ENCODE measurements around the gene CA6.
"Not testable (repeated sequence)": the region's sequence is repeated elsewhere in the genome, so short reads cannot be mapped to it uniquely, and the experiment has no call there.

The CA6 gene

DNA sequence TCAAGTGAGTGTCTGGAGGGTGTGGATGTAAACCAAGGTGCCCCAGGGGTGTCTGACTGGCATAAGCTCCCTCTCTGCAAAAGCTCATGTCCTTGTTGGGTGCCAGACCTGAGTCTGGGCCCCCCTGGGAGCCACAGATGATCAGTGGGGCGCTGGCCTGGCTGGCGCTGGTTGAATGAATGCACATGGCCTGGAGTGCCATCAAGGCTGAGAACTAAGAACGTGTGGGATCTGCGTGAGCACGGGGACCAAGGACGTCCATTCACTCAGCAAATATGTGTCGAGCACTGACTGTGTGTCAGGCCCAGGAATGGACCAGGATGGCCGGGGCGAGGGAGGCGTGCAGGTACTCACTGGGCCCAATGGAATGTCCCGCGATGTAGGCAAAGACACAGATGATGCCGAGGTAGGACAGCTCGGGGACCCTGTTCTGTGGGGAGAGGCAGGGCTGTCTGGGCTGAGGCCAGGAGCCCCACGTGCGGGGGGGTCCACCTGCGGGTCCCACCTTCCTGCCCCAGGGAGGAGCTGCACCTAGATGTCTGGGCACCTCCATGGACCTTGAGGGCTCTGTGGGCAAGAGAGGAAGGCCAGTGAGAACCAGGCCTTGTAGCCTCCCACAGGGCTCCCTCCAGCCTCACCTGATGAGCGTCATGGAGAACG lies 61.4 kb downstream of the CA6 start:
- no peak for DNase-seq

DNA sequence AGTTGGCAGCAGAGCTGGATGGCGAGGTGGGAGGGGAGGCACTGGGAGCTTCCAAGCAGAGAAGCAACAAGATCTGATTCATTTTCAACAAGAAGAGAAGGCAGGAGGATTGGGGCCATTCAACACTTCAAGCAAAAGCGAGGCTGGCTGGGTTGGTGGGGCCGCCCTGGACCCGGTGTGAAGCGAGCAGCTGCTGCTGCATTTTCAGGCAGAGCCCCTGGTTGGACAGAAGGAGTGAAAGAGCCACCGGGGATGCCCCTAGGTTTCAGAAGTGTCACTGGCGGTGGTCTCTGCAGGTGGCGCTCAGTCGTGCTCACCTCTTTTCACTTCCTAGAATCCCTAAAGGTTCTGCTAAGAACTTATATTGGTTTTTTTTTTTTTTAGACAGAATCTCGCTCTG lies 62.6 kb downstream of the CA6 start:
- no peak for DNase-seq

DNA sequence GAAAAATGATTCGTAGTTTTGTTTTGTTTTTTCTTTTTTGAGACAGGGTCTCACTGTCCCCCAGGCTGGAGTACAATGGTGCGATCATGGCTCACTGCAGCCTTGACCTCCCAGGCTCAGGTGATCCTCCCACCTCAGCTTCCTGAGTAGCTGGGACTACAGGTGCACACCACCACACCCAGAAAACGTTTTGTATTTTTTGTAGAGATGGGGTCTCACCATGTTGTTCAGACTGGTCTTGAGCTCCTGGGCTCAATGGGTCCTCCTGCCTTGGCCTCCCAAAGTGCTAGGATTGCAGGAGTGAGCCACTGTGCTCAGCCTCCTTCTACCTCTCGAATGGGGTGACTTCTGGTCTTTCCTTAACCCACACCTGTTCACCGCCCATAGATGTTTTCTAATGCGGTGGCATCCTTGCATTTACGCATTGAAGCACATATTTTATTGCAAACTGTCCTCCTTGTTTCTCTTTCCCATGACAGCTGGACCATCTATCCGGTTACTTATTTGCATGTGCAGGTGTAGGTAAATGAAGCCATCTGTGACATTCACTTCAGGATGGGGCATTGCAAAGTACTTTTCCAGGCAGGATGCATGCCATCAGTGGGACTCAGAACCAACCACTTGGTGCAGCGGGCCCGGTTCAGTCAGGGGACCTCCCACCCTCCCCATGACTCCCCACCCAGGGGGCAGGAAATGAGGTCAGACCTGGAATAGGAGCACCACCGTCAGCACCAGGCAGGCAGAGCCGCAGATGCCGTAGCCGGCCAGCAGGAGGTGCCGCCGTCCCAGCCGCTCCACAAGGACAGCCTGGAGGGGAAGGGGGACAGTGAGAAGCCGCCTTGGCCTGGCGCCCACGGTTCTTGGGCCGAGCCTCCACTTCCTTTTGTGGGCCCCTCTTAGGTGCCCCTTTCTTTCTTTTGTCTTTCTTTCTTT lies 64.0 kb downstream of the CA6 start:
- DNase-seq = peak; percentile 24

DNA sequence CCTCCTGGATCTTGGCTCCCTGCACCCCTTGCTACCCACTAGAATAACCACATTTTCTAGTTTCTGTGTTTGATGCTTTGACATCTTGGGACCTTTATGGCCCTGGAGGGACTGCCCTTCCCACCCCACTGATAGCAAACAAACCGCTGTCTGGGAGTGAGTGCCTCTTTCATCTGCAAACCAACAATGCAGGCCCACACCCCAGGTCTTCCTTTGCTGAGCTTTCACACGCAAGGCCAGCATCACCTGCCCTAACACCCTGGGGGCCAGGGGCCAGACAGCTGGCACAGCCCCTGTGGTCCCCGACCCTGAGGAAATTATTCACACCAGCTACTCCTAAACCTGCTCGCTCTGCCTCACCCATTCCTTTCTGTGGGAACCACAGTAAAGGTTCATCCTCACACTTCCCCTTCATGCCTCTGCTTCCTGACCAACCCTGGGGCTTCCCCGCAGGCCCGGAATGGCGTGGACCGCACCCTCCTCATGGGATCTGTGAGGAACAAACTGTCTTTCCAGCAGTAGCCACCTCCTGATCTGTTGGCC lies 65.2 kb downstream of the CA6 start:
- no peak for DNase-seq

DNA sequence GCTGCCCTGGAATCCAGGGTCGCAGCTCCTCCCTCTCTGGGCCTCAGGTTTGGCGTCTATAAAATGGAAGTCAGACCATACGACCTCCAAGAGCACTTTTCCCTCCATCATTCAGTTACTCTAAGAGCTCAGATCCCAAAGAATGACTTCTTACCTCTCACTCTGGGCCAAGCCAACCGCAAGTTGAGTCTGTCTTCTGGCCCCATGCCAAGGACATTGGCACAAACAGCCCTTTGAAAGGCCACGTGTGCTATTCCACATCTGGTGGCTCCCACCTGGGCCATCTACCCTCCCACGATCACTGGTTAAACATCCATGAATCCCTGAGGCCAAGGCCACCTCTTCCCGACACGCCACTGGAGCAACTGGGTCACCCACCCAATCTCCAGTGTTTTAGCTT lies 68.2 kb downstream of the CA6 start:
- DNase-seq = no peak

DNA sequence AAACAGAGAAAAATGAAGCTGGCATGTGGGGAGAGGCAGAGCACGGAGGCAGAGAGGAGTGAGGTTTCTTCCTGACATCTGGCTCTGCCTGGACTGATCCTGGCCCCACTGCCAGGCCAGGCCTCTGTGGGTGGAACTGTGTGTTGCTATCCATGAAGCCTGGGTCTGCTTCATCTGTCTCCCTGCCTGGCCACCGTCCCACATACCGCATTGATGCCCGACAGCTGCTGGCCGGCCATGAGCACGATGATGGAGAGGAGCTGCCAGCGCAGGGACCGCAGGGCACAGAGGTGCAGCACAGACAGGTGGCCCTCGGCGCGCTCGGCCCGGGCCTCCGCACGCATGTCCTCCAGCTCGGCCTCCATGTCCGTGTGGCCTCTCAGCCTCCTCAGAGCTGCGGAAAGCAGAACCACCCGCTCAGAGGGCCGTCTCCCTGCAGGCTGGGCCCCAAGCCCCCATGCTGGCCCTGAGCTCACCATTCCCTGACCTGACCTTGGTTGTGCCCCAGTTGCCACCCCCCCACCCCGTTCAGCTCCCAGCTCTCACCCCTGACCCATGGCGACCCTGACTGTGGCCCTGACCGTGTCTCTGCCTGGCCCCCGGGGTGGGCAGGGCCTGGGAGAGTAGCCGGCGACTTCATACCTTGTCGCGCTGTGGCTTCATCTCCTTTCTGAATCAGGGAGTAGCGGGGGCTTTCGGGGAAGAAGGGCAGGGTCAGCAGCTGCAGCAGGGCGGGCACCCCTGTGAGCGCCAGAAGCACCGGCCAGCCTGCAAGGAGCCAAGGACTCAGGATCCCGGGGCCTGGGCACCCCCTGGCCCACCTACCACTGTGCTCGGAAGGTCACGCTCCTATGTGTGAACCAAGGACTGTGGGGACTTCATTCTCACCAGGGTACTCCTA lies 69.1 kb downstream of the CA6 start:
- no peak for DNase-seq

DNA sequence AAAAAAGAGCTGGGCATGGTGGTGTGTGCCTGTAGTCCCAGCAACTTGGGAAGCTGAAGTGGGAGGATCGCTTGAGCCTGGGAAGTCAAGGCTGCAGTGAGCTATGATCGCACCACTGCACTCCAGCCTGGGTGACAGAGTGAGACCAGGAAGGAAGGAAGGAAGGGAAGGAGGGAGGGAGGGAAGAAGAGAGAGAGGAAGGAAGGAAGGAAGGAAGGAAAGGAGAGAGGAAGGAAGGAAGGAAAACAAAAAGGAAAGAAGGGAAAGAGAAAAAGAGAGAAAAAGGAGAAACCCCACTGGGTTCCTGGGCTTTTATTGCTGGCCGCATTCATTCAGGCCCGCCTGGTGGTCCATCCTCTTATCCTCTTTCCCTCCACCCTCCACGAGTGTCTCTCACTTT lies 70.8 kb downstream of the CA6 start:
- DNase-seq = no peak

DNA sequence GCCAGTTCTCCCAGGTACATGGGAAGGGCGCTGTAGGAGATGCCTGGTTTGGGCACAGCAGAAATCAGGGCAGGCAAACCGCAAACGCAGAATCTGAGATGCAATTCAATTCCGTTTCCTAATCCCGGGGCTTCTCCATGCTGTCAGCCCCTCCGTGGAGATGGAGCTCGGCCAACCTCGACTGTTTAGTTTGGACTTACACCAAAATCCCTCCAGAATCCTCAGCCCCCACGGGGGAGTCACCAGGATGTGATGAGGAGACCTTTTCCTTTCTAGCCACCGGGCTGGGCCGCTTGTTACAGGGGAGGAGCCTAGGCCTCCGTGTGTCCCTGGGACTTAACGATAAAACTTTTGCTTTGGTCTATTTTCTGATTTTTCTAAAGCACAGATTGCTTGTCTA lies 72.7 kb downstream of the CA6 start:
- no peak for DNase-seq

DNA sequence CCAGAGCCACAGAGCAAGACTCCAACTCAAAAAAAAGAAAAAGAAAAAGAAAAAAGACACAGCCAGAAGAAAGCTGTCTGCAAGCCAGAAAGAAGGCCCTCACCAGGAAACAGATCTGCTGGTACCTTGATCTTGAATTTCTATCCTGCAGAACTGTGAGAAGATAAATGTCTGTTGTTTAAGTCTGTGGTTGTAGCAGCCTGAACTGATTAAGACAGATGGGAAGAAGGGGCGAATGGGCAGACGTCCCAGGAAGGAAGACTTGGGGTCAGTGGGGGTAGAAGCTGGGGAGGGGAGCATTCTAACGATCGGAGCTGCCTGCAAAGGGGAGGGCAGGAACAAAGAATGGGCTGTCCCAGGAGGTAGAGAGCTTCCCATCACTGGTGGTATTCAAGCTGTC lies 74.2 kb downstream of the CA6 start:
- DNase-seq = no peak

DNA sequence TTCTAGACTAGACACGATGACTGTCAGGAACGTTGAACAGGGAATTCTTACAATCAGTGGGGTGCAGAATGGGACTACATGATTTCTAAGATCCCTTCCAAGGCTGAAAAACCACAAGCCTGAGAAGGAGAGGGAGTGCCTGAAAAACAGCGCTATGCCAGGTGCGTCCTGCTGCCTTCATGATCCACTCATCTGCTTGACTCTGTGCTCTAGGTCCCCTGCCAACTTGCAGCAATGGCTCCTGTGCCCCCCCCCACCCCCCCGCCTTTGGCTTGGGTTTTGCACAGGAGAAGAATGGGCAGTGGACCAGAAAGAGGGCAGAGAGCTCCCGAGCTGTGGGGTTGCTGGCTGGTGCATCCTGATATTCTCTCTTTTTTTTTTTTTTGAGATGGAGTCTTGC lies 74.6 kb downstream of the CA6 start:
- DNase-seq = no peak

DNA sequence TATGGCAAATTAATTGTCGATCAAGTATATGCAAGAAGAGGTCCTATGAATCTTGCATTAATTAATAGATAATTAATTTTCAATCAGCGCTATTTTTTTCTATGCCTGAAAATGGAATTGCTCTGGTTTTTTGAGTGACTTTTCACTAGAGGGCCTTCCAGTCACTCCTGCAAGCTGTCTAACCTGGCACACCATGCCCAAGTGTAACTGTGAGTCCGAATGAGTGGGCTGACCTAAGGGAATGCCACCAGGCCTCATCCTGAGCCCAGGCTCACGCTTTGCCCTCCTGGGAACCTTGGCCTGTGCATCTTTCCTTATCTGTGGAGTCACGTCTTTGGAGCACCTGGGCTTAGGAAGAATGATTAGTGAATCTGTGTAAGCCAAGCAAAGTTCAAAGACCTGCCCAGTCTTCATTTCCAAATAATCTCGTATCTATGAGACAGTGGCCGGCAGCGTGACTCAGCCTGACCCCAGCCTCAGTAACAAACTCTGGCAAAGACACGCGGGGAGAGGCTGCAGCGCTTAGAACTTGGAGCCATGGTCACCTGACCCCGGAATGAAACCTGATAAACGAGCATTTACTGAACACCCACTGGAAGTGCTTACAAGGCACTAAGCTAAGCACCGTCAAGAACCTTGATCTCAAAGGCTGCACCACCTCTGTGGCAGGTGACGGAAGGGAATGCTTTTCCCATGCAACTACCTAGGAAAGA lies 76.5 kb downstream of the CA6 start:
- not testable (repeated sequence) for DNase-seq

DNA sequence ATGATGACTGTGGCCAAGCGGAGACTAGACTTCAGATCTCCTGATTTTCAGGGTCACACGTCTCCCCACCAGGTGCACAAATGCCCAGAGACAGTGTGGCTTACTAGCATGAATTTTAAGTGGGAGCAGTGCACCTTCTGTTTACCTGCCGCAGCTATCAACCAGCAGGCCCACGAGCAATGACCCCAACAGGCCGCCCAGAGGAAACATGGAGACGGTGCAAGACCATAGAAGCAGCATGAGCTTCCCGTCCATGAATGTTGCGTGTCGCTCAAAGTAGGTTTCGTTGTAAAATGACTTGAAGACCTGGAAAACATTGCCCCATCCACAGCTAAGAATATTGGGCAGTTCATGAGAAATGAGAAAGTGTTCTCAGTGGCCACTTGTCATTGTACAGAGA lies 77.1 kb downstream of the CA6 start:
- DNase-seq = no peak

All from stimulated activated CD4-positive, alpha-beta T cell treated with anti-CD3 and anti-CD28 coated beads, Interleukin-4, amount 100 ng/mL, for 24 hours (primary cell).